Measurements from ENCODE around the gene KRT84. TPM values are rescaled to one million over a fixed set of nuclear protein-coding genes. Genes with fewer than 3 reads are reported as not detected.

KRT84 gene
- total RNA-seq, 1 donor from 2014 or later, result not detected

- no peak for TF ChIP-seq CTCF (conservative IDR thresholded peaks at IDR 0.05; ENCODE audit: low read depth, low read length)
- DNase-seq (ENCODE audit: low read depth), result no peak
- no peak overlapping the region for H3K4me3 ChIP-seq (ENCODE audit: low read depth, low read length)
These were observed 53.6 kb downstream of the KRT84 start for GRCh38 chr12:52331833-52332232.

GRCh38 chr12:52331039-52331438 lies 54.4 kb downstream of the KRT84 start:
- no peak for TF ChIP-seq CTCF (conservative IDR thresholded peaks at IDR 0.05; ENCODE audit: low read depth, low read length)
- no peak overlapping the region for H3K4me3 ChIP-seq (ENCODE audit: low read depth, low read length)
- DNase-seq (ENCODE audit: low read depth), result no peak

GRCh38 chr12:52327830-52328500 lies 57.5 kb downstream of the KRT84 start:
- H3K4me3 ChIP-seq (ENCODE audit: low read depth, low read length), result no peak overlapping the region
- TF ChIP-seq CTCF (conservative IDR thresholded peaks at IDR 0.05; ENCODE audit: low read depth, low read length), result no peak
- no peak for DNase-seq (ENCODE audit: low read depth)

Other genes starting within 250 kb of the KRT84 start
- gene KRT80, start 193.6 kb downstream of the KRT84 start, total RNA-seq, result 18.0 and 32.1 TPM in 2 replicates
- gene KRT7, start 152.4 kb downstream of the KRT84 start, total RNA-seq, result 495 and 768 TPM in 2 replicates
- gene KRT86, start 111.0 kb downstream of the KRT84 start, total RNA-seq, result 2.2 and 2.7 TPM in 2 replicates
- gene KRT81, start 94.1 kb downstream of the KRT84 start, total RNA-seq, result 80.4 and 178 TPM in 2 replicates
- not detected in 2 replicates for gene KRT83, start 64.3 kb downstream of the KRT84 start, total RNA-seq
- not detected in 2 replicates for gene KRT85, start 18.2 kb downstream of the KRT84 start, total RNA-seq
- not detected in 2 replicates for gene KRT82, start 20.7 kb upstream of the KRT84 start, total RNA-seq
- gene KRT75, start 48.7 kb upstream of the KRT84 start, total RNA-seq, result not detected in 2 replicates
- not detected in 2 replicates for gene KRT6B, start 66.5 kb upstream of the KRT84 start, total RNA-seq
- not detected in 2 replicates for gene KRT6C, start 88.2 kb upstream of the KRT84 start, total RNA-seq
- 0.29 TPM in 1 of 2 replicates, not detected in the other for gene KRT6A, start 107.6 kb upstream of the KRT84 start, total RNA-seq
- not detected in 2 replicates for gene KRT5, start 134.7 kb upstream of the KRT84 start, total RNA-seq
- not detected in 2 replicates for gene KRT71, start 167.5 kb upstream of the KRT84 start, total RNA-seq
- not detected in 2 replicates for gene KRT74, start 188.2 kb upstream of the KRT84 start, total RNA-seq
- not detected in 2 replicates for gene KRT72, start 215.8 kb upstream of the KRT84 start, total RNA-seq
- not detected in 2 replicates for gene KRT73, start 232.9 kb upstream of the KRT84 start, total RNA-seq

Measured in epithelial cell of proximal tubule (primary cell).